Heart right ventricle (tissue), 16 donors: ENCODE results near the gene OGFOD3. TPM values are rescaled to one million over a fixed set of nuclear protein-coding genes. Genes with fewer than 3 reads are reported as not detected.

ENCODE experiments used
- ATAC-seq, 8 donors: fragments of 200-7000 bp; cut with Tn5 transposase; one replicate each; pipeline ENCODE4 v1.9.1; 2020; ENCODE audit warnings: mild to moderate bottlenecking in 8 of 8, moderate library complexity in 8 of 8, moderate number of reproducible peaks in 1 of 8
- DNase-seq, 2 donors: peaks; one replicate each; pipeline ENCODE4 v3.0.0-alpha.2; 2020
- H3K27ac ChIP-seq, 10 donors: fragments of 200-600 bp; sonication (generic) in 2 of 10; one replicate each; pipeline versions ENCODE4 v1.5.0 to v1.8.0; 2020 to 2022; ENCODE audit warnings: mild to moderate bottlenecking in 3 of 10
- H3K27me3 ChIP-seq, 7 donors: fragments of 200-600 bp; one replicate each; pipeline ENCODE4 v1.8.0; 2021 to 2022; ENCODE audit warnings: mild to moderate bottlenecking in 2 of 7
- H3K36me3 ChIP-seq, 9 donors: fragments of 200-600 bp; sonication (generic) in 1 of 9; one replicate each; pipeline versions ENCODE4 v1.5.0 to v1.8.0; 2020 to 2022; ENCODE audit warnings: mild to moderate bottlenecking in 2 of 9
- H3K4me1 ChIP-seq, 9 donors: fragments of 200-600 bp; sonication (generic) in 1 of 9; one replicate each; pipeline versions ENCODE4 v1.5.0 to v1.8.0; 2020 to 2022; ENCODE audit warnings: mild to moderate bottlenecking in 4 of 9
- H3K4me3 ChIP-seq, 10 donors: fragments of 200-600 bp; sonication (generic) in 2 of 10; one replicate each; pipeline versions ENCODE4 v1.5.0 to v1.8.0; 2020 to 2022; ENCODE audit warnings: mild to moderate bottlenecking in 7 of 10, moderate library complexity in 2 of 10
- H3K9me3 ChIP-seq, 11 donors: fragments of 200-600 bp in 10 of 11; sonication (generic) in 2 of 11; one replicate each; pipeline versions ENCODE4 v1.5.0 to v1.8.0; 2013 to 2022; ENCODE audit warnings: mild to moderate bottlenecking in 2 of 11, control low read depth in 1 of 11, moderate library complexity in 1 of 11
- CTCF ChIP-seq, 9 donors: fragments of 200-600 bp; sonication (generic) in 2 of 9; IDR thresholded peaks; one replicate each; pipeline versions ENCODE4 v1.5.0 to v1.8.0; 2021 to 2022; ENCODE audit warnings: antibody characterized with exemption in 9 of 9, mild to moderate bottlenecking in 5 of 9, moderate library complexity in 1 of 9
- WGBS, 2 donors: extraction: QIAGEN DNeasy Blood & Tissue Kit; methylation state at CpG; one replicate each; pipeline ENCODE4 v1.1.7; 2013; ENCODE audit warnings: inconsistent platforms in 1 of 2; 5-methylcytosine and 5-hydroxymethylcytosine counted together
- intact Hi-C, 10 donors: fragments of 100-400 bp; cut with DNase I; formaldehyde crosslinking; loops; one replicate each; pipeline versions ENCODE4 v1.11.1 to v1.14.2; 2022
- polyA plus RNA-seq, 2 donors: library from polyadenylated mRNA; stranded (reverse); fragments of 200-250 nt; gene quantifications; one replicate each; pipeline ENCODE4 v1.2.3, GENCODE V29; 2013
- total RNA-seq, 10 donors: library from RNA; stranded (reverse); fragmentation: NEBNext Ultra II Directional in 3 of 10; extraction: Animal tissue kit (Norgen Biotek cat#: 25700) in 3 of 10; gene quantifications; one replicate each; pipeline versions ENCODE4 v1.2.1 to v1.2.4, GENCODE V29; 2021 to 2023
- donor health status: Arrhythmogenic right ventricular cardiomyopathy.
- donor health status: ischemic (EF 13 %, LVEDD 7.1; RV severe dilation, severe dysfunction).
- donor health status: healthy with polysubstance abuse.
- donor health status: DM: no; HTN: yes; CAD: no.
- donor health status: DM: no; HTN: no; CAD: no.
- donor health status: ischemic (EF 25% LVEDD 6.9; RV normal size, moderate dysfunction).
- donor health status: ischemic (EF 25% LVEDD 5.7; RV mildly dilated, moderate dysfunction).
- donor health status: healthy.
- donor health status: DM: yes; HTN: yes; CAD: no.
- donor health status: Ischemic cardiomyopathy.
- donor health status: ischemic (EF 35%, LVEDD 5.7; RV mildly dilated, moderate dysfunction).
- donor health status: nonischemic (EF 11% LVEDD 7.7; RV severe dilation, severe dysfunction).
- donor health status: DM: yes; HTN: yes; CAD: no.
- donor health status: PGD.
- donor health status: ischemic (EF 29% LVEDD 5.4; RV normal size, mild dysfunction).
- donor health status: nonischemic (EF 23%, LVEDD 6.1; RV moderate dilation, normal function).

OGFOD3 gene
- total and polyA plus RNA-seq, 12 donors, result 23.3 to 39.4 (median 30.8) TPM

DNA sequence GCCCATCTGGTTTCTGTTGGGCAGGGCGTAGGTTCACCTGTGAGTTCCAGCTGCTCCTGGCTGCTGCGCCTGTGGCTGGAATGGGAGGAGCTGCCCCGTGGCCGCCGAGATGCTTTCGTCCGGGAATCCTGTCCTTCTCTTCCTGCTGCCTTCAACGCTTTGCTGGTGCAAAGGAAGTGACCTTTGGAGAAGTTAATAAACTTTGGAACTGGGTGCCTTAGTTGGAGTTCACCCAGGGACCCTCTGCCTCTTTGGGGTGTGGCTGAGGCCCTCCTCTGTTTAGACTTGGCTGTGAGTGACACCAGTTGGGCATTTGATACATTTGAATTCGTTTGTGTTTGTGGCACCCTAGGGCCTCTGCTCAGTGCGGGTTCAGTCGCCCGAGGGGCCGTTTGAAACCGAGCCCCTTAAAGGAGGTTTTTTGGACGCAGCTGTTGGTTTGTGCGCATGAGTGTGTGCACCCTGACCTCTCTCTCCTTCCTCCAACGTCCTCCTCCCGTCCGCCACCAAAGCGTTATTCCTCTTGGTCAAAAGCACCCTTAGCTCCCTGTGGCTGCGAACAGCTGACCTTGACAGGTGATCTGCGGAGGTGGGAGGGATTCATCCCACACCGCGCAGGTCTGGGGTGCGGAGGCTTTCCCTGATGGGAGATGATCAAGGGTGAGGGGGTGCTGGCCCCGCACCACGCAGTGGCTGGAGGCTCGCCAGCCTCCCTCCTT lies 75.9 kb downstream of the OGFOD3 start:
- intact Hi-C loops, result no loop called here
- Histone ChIP-seq H3K27me3 (peaks cover 0 to 5% (median 0%) of the 10 kb centered on the region in 7 donors), H3K4me3 (no peak overlapping the region), H3K9me3 (no peaks in the 10 kb centered on the region), H3K27ac (no peak overlapping the region), H3K4me1 (peaks cover 0 to 19% (median 10%) of the 10 kb centered on the region in 9 donors), H3K36me3 (no peaks in the 10 kb centered on the region)
- 75 to 76% methylated on average over 28 of the region's 28 CpGs for WGBS, 2 donors
- TF ChIP-seq CTCF (IDR thresholded peaks at IDR 0.05), result no peak
- no peak for DNase-seq
- no peak for ATAC-seq

- no peaks in the 10 kb centered on the region for H3K27me3 ChIP-seq
- intact Hi-C loops, result no loop called here
- ATAC-seq (peak in 3 of 8 donors; percentile 3 to 27 (median 5)), DNase-seq (no peak)
- H3K9me3 ChIP-seq, result no peaks in the 10 kb centered on the region
- no peak for TF ChIP-seq CTCF (IDR thresholded peaks at IDR 0.05)
- peak overlapping the region in 5 of 10 donors; percentile 27 to 48 (median 45) for H3K27ac ChIP-seq
- no peaks in the 10 kb centered on the region for H3K36me3 ChIP-seq
- peaks cover 3 to 30% (median 22%) of the 10 kb centered on the region in 9 donors for H3K4me1 ChIP-seq
- 55 to 57% methylated on average over 10 of the region's 10 CpGs for WGBS, 2 donors
- peak overlapping the region in 8 of 10 donors; percentile 8 to 51 (median 45) for H3K4me3 ChIP-seq
Observed at GRCh38 chr17:82339634-82340580, 78.5 kb downstream of the OGFOD3 start.

Other genes with a start within 250 kb of the OGFOD3 start
- 10 to 100 TPM in 8 of 10 donors, 1 to 10 TPM in 2; 7.0 to 16.2 (median 10.7) TPM for gene CCDC57, start 205.7 kb downstream of the OGFOD3 start, total RNA-seq
- 10 to 100 TPM in 1 of 2 donors, 1 to 10 TPM in 1; 9.4 to 34.5 TPM for gene CCDC57, start 205.7 kb downstream of the OGFOD3 start, polyA plus RNA-seq
- gene SLC16A3, start 189.5 kb downstream of the OGFOD3 start, total RNA-seq, result 10 to 100 TPM in 5 of 10 donors, 1 to 10 TPM in 5; 4.8 to 65.3 (median 10.1) TPM
- 10 to 100 TPM in 1 of 2 donors, 1 to 10 TPM in 1; 8.4 to 33.6 TPM for gene SLC16A3, start 189.5 kb downstream of the OGFOD3 start, polyA plus RNA-seq
- 10 to 100 TPM; 56.8 to 72.7 (median 67.8) TPM for gene CSNK1D, start 144.9 kb downstream of the OGFOD3 start, total RNA-seq
- gene CSNK1D, start 144.9 kb downstream of the OGFOD3 start, polyA plus RNA-seq, result 10 to 100 TPM; 54.4 to 58.1 TPM
- gene CD7, start 101.0 kb downstream of the OGFOD3 start, total RNA-seq, result 1 to 10 TPM in 2 of 10 donors, under 1 TPM in 7, not detected in 1; 0.15 to 6.0 (median 0.36) TPM
- gene CD7, start 101.0 kb downstream of the OGFOD3 start, polyA plus RNA-seq, result under 1 TPM; 0.66 to 0.81 TPM
- 10 to 100 TPM in 1 of 10 donors, 1 to 10 TPM in 9; 1.7 to 29.9 (median 3.9) TPM for gene SECTM1, start 84.8 kb downstream of the OGFOD3 start, total RNA-seq
- 1 to 10 TPM; 2.7 to 3.2 TPM for gene SECTM1, start 84.8 kb downstream of the OGFOD3 start, polyA plus RNA-seq
- not detected for gene TEX19, start 59.3 kb downstream of the OGFOD3 start, total RNA-seq
- gene TEX19, start 59.3 kb downstream of the OGFOD3 start, polyA plus RNA-seq, result not detected
- 1 to 10 TPM in 7 of 10 donors, under 1 TPM in 3; 0.42 to 5.9 (median 1.4) TPM for gene UTS2R, start 46.8 kb downstream of the OGFOD3 start, total RNA-seq
- under 1 TPM in 1 of 2 donors, not detected in 1; 0.04 TPM for gene UTS2R, start 46.8 kb downstream of the OGFOD3 start, polyA plus RNA-seq
- 10 to 100 TPM in 8 of 10 donors, 1 to 10 TPM in 2; 9.4 to 22.2 (median 12.8) TPM for gene HEXD, start 239 bp downstream of the OGFOD3 start, total RNA-seq
- 10 to 100 TPM; 14.1 to 53.3 TPM for gene HEXD, start 239 bp downstream of the OGFOD3 start, polyA plus RNA-seq
- 10 to 100 TPM; 13.4 to 56.6 (median 20.5) TPM for gene CYBC1, start 32.2 kb upstream of the OGFOD3 start, total RNA-seq
- 10 to 100 TPM; 26.3 to 32.5 TPM for gene CYBC1, start 32.2 kb upstream of the OGFOD3 start, polyA plus RNA-seq
- gene NARF, start 40.2 kb upstream of the OGFOD3 start, total RNA-seq, result 10 to 100 TPM; 48.4 to 74.8 (median 60.4) TPM
- gene NARF, start 40.2 kb upstream of the OGFOD3 start, polyA plus RNA-seq, result 100 to 1,000 TPM in 1 of 2 donors, 10 to 100 TPM in 1; 68.7 to 179 TPM
- gene FOXK2, start 101.1 kb upstream of the OGFOD3 start, total RNA-seq, result 10 to 100 TPM; 27.5 to 66.6 (median 31.0) TPM
- 10 to 100 TPM; 16.5 to 24.7 TPM for gene FOXK2, start 101.1 kb upstream of the OGFOD3 start, polyA plus RNA-seq
- gene WDR45B, start 229.9 kb upstream of the OGFOD3 start, total RNA-seq, result 10 to 100 TPM; 33.0 to 45.5 (median 39.7) TPM
- 10 to 100 TPM; 23.3 to 43.8 TPM for gene WDR45B, start 229.9 kb upstream of the OGFOD3 start, polyA plus RNA-seq